Natural killer cell (primary cell): ENCODE results near the gene CGNL1. TPM values are rescaled to one million over a fixed set of nuclear protein-coding genes. Genes with fewer than 3 reads are reported as not detected.

ENCODE experiments used
- ATAC-seq, 3 donors: fragments of 150-1000 bp in 2 of 3; fragments of 200-7000 bp in 1 of 3; cut with Tn5 transposase; 1 replicate in 1 of 3; 2 replicates in 2 of 3; pipeline ENCODE4 v1.10.0; 2021; ENCODE audit warnings: mild to moderate bottlenecking in 2 of 3, moderate library complexity in 2 of 3
- DNase-seq, 2 donors: peaks; one replicate each; pipeline versions ENCODE4 v3.0.0 to v3.0.0-alpha.2; 2013 to 2021; ENCODE audit warnings: mixed read lengths in 1 of 2
- H3K27ac ChIP-seq: one replicate; pipeline ENCODE4 v1.5.1; 2013; ENCODE audit warnings: mild to moderate bottlenecking, low read length
- H3K27me3 ChIP-seq: one replicate; pipeline ENCODE4 v1.6.1; 2013; ENCODE audit warnings: low read length; ENCODE audit not compliant: control insufficient read depth, insufficient read depth
- H3K36me3 ChIP-seq: one replicate; pipeline ENCODE4 v1.6.1; 2013; ENCODE audit warnings: low read length; ENCODE audit not compliant: control insufficient read depth, insufficient read depth
- H3K4me1 ChIP-seq: one replicate; pipeline ENCODE4 v1.6.1; 2013; ENCODE audit warnings: low read length; ENCODE audit not compliant: control insufficient read depth, insufficient read depth
- H3K4me3 ChIP-seq: one replicate; pipeline ENCODE4 v1.5.1; 2013; ENCODE audit warnings: low read length
- H3K9me3 ChIP-seq: one replicate; pipeline ENCODE4 v1.6.1; 2013; ENCODE audit warnings: low read length; ENCODE audit not compliant: control insufficient read depth, insufficient read depth
- H3K27ac Mint-ChIP-seq, 2 donors: one replicate each; pipeline ENCODE4 v1.8.0; 2022; ENCODE audit warnings: mild to moderate bottlenecking in 2 of 2, mixed read lengths in 2 of 2, moderate library complexity in 1 of 2
- H3K27me3 Mint-ChIP-seq, 2 donors: one replicate each; pipeline ENCODE4 v1.8.0; 2022; ENCODE audit warnings: low read depth in 2 of 2, mixed read lengths in 2 of 2
- H3K36me3 Mint-ChIP-seq: one replicate; pipeline ENCODE4 v1.8.0; 2022; ENCODE audit warnings: mixed read lengths
- H3K4me1 Mint-ChIP-seq, 2 donors: one replicate each; pipeline ENCODE4 v1.8.0; 2022; ENCODE audit warnings: mixed read lengths in 2 of 2
- H3K4me3 Mint-ChIP-seq: one replicate; pipeline ENCODE4 v1.8.0; 2022; ENCODE audit warnings: mild to moderate bottlenecking, moderate library complexity, mixed read lengths
- H3K9me3 Mint-ChIP-seq, 2 donors: one replicate each; pipeline ENCODE4 v1.8.0; 2022; ENCODE audit warnings: mixed read lengths in 2 of 2
- CTCF ChIP-seq: fragments of 200-600 bp; IDR thresholded peaks from one replicate; pipeline ENCODE4 v1.8.0; 2022; ENCODE audit warnings: antibody characterized with exemption
- WGBS: methylation state at CpG from one replicate; pipeline ENCODE4 v1.1.7; 2013; ENCODE audit warnings: missing lambda C conversion rate; ENCODE audit not compliant: insufficient coverage; 5-methylcytosine and 5-hydroxymethylcytosine counted together
- intact Hi-C: fragments of 100-400 bp; cut with micrococcal nuclease; formaldehyde crosslinking; loops from one replicate; pipeline ENCODE4 v1.14.2; 2022
- total RNA-seq, 4 donors: library from RNA; stranded (reverse); fragments of 120-200 nt in 1 of 4; gene quantifications; one replicate each; pipeline versions ENCODE4 v1.2.3 to v1.2.4, GENCODE V29; 2013 to 2022

The CGNL1 gene
- total RNA-seq, 3 donors from 2014 or later (not counting 1 experiment from before 2014, with no cell fraction given), result not detected

GRCh38 chr15:57472861-57473260 is 96.6 kb downstream of the CGNL1 start:
- Mint-ChIP-seq H3K27me3 (peaks cover 37 to 56% of the 10 kb centered on the region in 2 donors), H3K9me3 (no peaks in the 10 kb centered on the region), H3K4me1 (peaks cover 0 to 5% of the 10 kb centered on the region in 2 donors), H3K27ac (no peak overlapping the region), H3K4me3 (no peak overlapping the region), H3K36me3 (no peaks in the 10 kb centered on the region)
- Histone ChIP-seq H3K36me3 (no peaks in the 10 kb centered on the region), H3K27me3 (no peaks in the 10 kb centered on the region), H3K27ac (no peak overlapping the region), H3K9me3 (no peaks in the 10 kb centered on the region), H3K4me3 (no peak overlapping the region), H3K4me1 (no peaks in the 10 kb centered on the region)
- TF ChIP-seq CTCF, result no peak
- intact Hi-C loops, result no loop called here
- no peak for ATAC-seq
- 89% methylated on average over 2 of the region's 2 CpGs for WGBS
- no peak for DNase-seq

DNA sequence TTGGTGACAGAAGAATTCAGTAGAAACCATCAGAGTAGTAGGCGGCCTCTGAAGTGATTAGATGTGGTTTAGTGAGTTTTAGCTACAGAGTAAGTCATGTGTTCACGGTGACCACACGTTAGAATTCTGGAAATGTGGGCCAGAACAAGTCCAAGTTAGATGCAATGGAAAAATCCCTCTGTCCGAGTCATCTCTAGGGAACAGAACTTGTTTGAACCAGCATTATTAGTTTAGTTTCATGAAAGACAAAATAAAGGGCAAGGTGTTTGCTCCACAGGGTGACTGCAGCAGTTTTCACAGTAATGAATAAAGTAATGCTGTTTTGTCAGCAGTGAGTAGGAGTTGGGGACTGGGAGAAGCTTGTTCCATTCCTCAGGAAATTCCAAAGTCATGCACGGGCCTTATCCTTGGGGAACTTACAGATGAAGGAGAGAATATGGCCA is 100.2 kb downstream of the CGNL1 start:
- Mint-ChIP-seq H3K4me3 (no peak overlapping the region), H3K36me3 (no peaks in the 10 kb centered on the region), H3K27me3 (peaks cover 21 to 33% of the 10 kb centered on the region in 2 donors), H3K9me3 (no peaks in the 10 kb centered on the region), H3K27ac (no peak overlapping the region), H3K4me1 (no peaks in the 10 kb centered on the region)
- ATAC-seq (no peak), DNase-seq (no peak)
- Histone ChIP-seq H3K9me3 (no peaks in the 10 kb centered on the region), H3K36me3 (no peaks in the 10 kb centered on the region), H3K4me3 (no peak overlapping the region), H3K27ac (no peak overlapping the region), H3K27me3 (no peaks in the 10 kb centered on the region), H3K4me1 (no peaks in the 10 kb centered on the region)
- 69% methylated on average over 4 of the region's 5 CpGs for WGBS
- no peak for TF ChIP-seq CTCF
- intact Hi-C loops, result no loop called here

DNA sequence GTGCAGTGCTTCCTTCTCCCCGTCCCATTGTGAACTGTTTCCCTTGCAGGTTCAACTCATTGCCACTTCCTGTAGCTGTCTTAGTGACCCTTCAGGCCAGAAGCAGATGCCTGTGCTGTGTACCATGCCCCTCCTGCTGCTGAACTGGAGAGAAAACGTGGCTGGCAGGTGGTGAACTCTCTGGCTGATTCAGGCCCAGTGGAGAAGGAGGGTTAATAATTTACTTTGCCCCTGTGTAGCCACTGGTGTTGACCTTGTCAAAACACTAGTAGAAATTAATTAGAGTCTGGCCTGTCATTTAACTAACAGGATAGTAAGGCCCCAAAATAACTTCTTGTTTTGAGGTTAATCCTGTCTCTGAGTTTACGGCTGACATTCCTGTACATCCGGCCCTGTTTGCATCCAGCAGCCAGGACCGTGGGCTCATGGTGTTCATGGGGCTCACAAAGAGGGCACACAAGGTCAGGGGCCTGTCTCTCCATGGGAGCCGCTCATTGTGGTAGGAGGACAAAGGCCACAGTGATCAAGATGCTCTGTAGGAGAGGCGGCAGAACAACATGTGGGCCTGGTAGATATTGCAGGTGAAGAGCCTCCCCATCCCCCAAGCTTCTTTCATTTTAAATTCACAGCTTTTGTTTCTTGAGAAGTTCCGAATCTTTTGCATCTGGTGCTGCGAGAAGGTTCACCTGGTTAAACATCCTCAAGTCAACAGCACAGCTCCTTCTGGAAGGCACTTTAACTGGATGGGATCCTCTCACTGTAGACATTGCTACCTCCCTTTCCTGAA is 101.6 kb downstream of the CGNL1 start:
- Histone ChIP-seq H3K4me3 (no peak overlapping the region), H3K27ac (no peak overlapping the region), H3K36me3 (no peaks in the 10 kb centered on the region), H3K4me1 (no peaks in the 10 kb centered on the region), H3K9me3 (no peaks in the 10 kb centered on the region), H3K27me3 (no peaks in the 10 kb centered on the region)
- no peak for TF ChIP-seq CTCF
- H3K4me3 Mint-ChIP-seq, result no peak overlapping the region
- DNase-seq, result no peak
- H3K27ac Mint-ChIP-seq, result no peak overlapping the region
- WGBS, result 71% methylated on average over 9 of the region's 9 CpGs
- intact Hi-C loops, result no loop called here
- ATAC-seq, result no peak
- no peaks in the 10 kb centered on the region for H3K9me3 Mint-ChIP-seq
- H3K27me3 Mint-ChIP-seq, result peaks cover 15 to 19% of the 10 kb centered on the region in 2 donors
- H3K36me3 Mint-ChIP-seq, result no peaks in the 10 kb centered on the region
- H3K4me1 Mint-ChIP-seq, result no peaks in the 10 kb centered on the region

DNA sequence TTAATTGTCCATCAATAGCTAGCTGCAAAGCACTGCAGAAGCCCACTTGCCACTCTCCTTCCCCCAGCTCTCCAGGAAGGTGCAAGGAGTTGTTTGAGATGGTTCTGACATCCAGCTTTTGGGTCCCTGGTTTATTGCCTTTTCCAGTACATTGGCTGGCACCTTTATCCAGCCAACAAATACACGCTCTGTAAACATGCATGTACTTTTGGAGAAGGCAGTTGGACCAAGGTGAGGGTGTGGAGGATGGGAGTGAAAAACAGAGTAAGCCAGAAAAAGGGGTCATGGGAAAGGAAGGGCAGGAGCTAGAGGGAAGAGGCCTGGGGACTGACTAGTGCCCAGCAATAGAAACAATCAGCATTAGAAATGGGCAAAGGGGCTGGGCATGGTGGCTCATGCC is 102.7 kb downstream of the CGNL1 start:
- intact Hi-C loops, result no loop called here
- H3K4me1 Mint-ChIP-seq, result no peaks in the 10 kb centered on the region
- H3K9me3 Mint-ChIP-seq, result no peaks in the 10 kb centered on the region
- WGBS, result 100% methylated on average over 1 of the region's 1 CpG
- no peaks in the 10 kb centered on the region for H3K36me3 Mint-ChIP-seq
- ATAC-seq (no peak), DNase-seq (no peak)
- peaks cover 15 to 19% of the 10 kb centered on the region in 2 donors for H3K27me3 Mint-ChIP-seq
- Histone ChIP-seq H3K27ac (no peak overlapping the region), H3K9me3 (no peaks in the 10 kb centered on the region), H3K27me3 (no peaks in the 10 kb centered on the region), H3K36me3 (no peaks in the 10 kb centered on the region), H3K4me1 (no peaks in the 10 kb centered on the region), H3K4me3 (no peak overlapping the region)
- no peak overlapping the region for H3K4me3 Mint-ChIP-seq
- no peak for TF ChIP-seq CTCF
- H3K27ac Mint-ChIP-seq, result no peak overlapping the region
